ENCODE results near the gene PLEKHA7. TPM values are rescaled to one million over a fixed set of nuclear protein-coding genes. Genes with fewer than 3 reads are reported as not detected.

The PLEKHA7 gene
- total RNA-seq, 4 donors from 2014 or later = 0.72 to 3.6 (median 2.2) TPM

DNA sequence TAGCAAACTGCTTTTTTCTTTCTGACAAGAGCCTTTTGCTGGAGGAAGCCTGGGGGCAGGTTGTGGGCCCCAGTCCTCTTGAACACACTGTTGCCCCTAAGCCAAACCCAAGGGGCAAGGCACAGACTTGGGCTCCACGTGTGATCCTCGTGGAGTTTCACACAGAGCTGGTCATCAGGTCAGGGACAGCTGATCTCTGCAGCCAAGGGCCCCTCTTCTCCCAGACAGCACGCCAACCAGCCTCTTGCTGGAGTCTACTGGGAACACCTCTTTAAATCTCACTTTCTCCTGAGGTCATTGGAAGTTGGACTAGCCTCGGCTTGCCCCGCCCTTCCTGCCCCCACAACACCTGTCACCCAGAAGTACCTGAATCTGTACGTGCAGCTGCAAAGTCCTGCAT, 235.9 kb downstream of the PLEKHA7 start:
- Histone ChIP-seq H3K4me3 (no peak overlapping the region), H3K4me1 (peaks cover 0 to 4% of the 10 kb centered on the region in 2 donors), H3K36me3 (no peaks in the 10 kb centered on the region), H3K27me3 (no peaks in the 10 kb centered on the region), H3K9me3 (no peaks in the 10 kb centered on the region), H3K27ac (no peak overlapping the region)
- intact Hi-C loops (cut with DNase I; ENCODE audit: low total_unique reads) (no loop called here), in situ Hi-C loops (cut with MboI; ENCODE audit: low sequenced_read_pairs in 4 of 4) (no loop called here)
- no peak for DNase-seq
- TF ChIP-seq POLR2A (IDR thresholded peaks at IDR 0.05) = no peak
- TF ChIP-seq, protein P1, sequence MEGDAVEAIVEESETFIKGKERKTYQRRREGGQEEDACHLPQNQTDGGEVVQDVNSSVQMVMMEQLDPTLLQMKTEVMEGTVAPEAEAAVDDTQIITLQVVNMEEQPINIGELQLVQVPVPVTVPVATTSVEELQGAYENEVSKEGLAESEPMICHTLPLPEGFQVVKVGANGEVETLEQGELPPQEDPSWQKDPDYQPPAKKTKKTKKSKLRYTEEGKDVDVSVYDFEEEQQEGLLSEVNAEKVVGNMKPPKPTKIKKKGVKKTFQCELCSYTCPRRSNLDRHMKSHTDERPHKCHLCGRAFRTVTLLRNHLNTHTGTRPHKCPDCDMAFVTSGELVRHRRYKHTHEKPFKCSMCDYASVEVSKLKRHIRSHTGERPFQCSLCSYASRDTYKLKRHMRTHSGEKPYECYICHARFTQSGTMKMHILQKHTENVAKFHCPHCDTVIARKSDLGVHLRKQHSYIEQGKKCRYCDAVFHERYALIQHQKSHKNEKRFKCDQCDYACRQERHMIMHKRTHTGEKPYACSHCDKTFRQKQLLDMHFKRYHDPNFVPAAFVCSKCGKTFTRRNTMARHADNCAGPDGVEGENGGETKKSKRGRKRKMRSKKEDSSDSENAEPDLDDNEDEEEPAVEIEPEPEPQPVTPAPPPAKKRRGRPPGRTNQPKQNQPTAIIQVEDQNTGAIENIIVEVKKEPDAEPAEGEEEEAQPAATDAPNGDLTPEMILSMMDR (IDR thresholded peaks at IDR 0.05 in 4 of 5, conservative IDR thresholded peaks at IDR 0.05 in 1 of 5) = no peak
- no peak for ATAC-seq

DNA sequence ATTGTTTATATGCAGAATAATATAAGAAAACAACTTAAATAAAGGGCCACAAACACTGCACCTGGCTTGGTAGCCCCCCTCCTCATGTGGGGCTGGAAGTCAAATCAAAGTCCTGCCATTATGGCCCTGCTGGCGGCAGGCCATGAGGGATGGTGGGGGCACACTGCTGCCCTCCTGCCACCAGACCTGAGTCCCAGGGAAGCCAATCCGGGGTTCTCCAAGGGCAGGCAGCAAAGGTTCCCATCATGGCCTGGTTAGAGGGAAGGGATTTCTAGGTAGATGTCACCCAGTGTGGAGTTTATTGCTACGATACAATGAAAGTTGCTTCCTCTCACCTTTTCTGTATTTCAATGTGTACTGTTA, 236.6 kb downstream of the PLEKHA7 start:
- ATAC-seq = no peak
- no peak for TF ChIP-seq POLR2A (IDR thresholded peaks at IDR 0.05)
- TF ChIP-seq, protein P1 (IDR thresholded peaks at IDR 0.05 in 4 of 5, conservative IDR thresholded peaks at IDR 0.05 in 1 of 5) = no peak
- H3K36me3 ChIP-seq = no peaks in the 10 kb centered on the region

DNA sequence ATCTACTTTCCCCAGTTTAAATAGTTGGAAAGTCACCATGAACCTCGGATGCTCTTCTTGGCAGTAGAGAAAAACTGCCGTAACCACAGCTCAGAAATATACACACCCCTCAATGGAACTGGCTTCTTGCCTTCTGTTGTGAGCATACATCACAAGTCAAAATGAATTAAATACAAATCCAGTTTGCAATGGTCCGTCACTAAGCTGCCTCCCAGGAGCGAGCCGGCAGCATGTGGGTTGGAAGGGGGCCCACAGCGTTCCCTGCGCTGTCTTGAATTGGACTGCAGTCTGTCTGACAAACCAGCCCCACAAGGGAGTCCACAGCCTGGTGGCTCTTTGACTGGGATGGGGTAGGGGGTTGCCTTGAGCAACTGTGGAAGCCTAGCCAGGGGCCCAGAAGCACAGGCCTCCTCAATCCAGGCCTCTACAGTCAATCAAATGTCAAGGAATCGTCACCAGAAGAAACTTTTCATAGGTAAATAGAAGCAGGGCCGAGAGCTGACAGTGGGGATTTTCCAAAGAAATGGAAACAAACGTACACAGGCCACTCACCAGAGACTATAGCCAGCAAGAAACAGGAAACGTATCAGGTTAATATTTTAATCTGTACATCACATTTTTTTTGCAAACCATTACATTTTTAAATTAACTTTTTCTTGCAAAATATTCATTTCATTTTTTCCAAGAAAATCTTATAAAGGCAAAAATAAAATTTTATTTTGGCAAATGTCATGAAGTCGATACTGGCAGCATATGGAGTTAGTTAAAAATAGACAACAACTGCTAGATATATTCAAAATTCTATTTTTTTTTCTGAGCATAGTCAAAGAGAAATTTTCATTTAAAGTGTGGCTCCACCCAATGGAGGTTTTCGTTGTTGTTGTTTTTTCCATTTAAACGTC, 237.3 kb downstream of the PLEKHA7 start:
- Histone ChIP-seq H3K4me1 (peaks cover 0 to 4% of the 10 kb centered on the region in 2 donors), H3K9me3 (no peaks in the 10 kb centered on the region), H3K4me3 (peak overlapping the region in 1 of 4 donors; percentile 25), H3K36me3 (no peaks in the 10 kb centered on the region), H3K27ac (no peak overlapping the region), H3K27me3 (no peaks in the 10 kb centered on the region)
- intact Hi-C loops (cut with DNase I; ENCODE audit: low total_unique reads) = no loop called here
- in situ Hi-C loops (cut with MboI; ENCODE audit: low sequenced_read_pairs in 4 of 4) = no loop called here
- no peak for DNase-seq
- TF ChIP-seq, protein P1 (IDR thresholded peaks at IDR 0.05 in 4 of 5, conservative IDR thresholded peaks at IDR 0.05 in 1 of 5) = no peak
- TF ChIP-seq POLR2A (IDR thresholded peaks at IDR 0.05) = no peak
- ATAC-seq = no peak

More for the DNA sequence above, 236.6 kb downstream of the PLEKHA7 start:
- Histone ChIP-seq H3K27ac (no peak overlapping the region), H3K4me1 (peaks cover 0 to 4% of the 10 kb centered on the region in 2 donors), H3K9me3 (no peaks in the 10 kb centered on the region), H3K4me3 (no peak overlapping the region), H3K27me3 (no peaks in the 10 kb centered on the region)
- in situ Hi-C loops (cut with MboI; ENCODE audit: low sequenced_read_pairs in 4 of 4) (no loop called here), intact Hi-C loops (cut with DNase I; ENCODE audit: low total_unique reads) (no loop called here)
- DNase-seq = no peak

DNA sequence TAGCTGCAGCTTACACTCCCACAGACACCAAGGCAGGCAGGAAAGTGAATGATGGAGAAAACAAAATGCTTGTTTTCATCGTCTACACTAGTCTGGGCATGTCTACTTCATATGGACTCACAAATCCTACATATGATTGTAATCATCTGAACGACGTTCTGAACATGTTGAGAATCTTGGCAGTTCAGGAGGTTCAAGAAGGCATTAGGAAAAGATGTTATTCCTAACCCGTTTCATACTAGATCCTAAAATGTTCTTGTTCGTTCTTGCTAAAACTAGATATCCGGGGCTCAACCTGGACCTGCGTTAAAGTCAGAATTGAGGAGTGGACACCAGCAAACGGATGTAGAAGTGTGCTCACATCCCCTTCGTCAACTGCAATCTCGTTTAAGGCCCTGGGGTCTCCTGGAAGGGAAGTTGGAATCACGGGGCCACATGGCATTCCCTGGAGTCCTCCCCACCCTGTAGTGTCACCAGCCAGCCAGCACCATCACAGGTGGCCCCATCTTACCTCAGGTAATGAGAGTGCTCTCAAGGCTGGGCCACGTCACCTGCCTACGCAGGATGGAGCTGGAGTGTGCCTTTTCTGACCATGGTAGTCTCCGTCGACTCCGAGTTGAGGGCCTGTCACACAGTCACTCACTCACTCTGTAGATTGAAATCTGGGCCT, 238.5 kb downstream of the PLEKHA7 start:
- TF ChIP-seq POLR2A (IDR thresholded peaks at IDR 0.05) = no peak
- TF ChIP-seq, protein P1 (IDR thresholded peaks at IDR 0.05 in 4 of 5, conservative IDR thresholded peaks at IDR 0.05 in 1 of 5) = no peak
- ATAC-seq (no peak), DNase-seq (no peak)
- Histone ChIP-seq H3K4me1 (peaks cover 0 to 4% of the 10 kb centered on the region in 2 donors), H3K27me3 (no peaks in the 10 kb centered on the region), H3K36me3 (no peaks in the 10 kb centered on the region), H3K27ac (no peak overlapping the region), H3K4me3 (no peak overlapping the region), H3K9me3 (no peaks in the 10 kb centered on the region)
- intact Hi-C loops (cut with DNase I; ENCODE audit: low total_unique reads) = no loop called here
- in situ Hi-C loops (cut with MboI; ENCODE audit: low sequenced_read_pairs in 4 of 4) = no loop called here
